Ovary (tissue), 9 donors: Measurements from ENCODE around the gene RACGAP1. TPM values are rescaled to one million over a fixed set of nuclear protein-coding genes. Genes with fewer than 3 reads are reported as not detected.
"Not testable (repeated sequence)": the region's sequence is repeated elsewhere in the genome, so short reads cannot be mapped to it uniquely, and the experiment has no call there.

ENCODE experiments used
- DNase-seq, 5 donors: peaks; one replicate each; pipeline ENCODE4 v3.0.0-alpha.2; 2019 to 2020
- H3K27ac ChIP-seq, 2 donors: fragments of 200-600 bp; one replicate each; pipeline versions ENCODE4 v1.5.1 to v1.8.0; 2019 to 2022
- H3K27me3 ChIP-seq: fragments of 200-600 bp; one replicate; pipeline ENCODE4 v1.8.0; 2022
- H3K36me3 ChIP-seq: fragments of 200-600 bp; sonication (generic); one replicate; pipeline ENCODE4 v1.5.1; 2019
- H3K4me1 ChIP-seq: one replicate; pipeline ENCODE4 v1.8.1; 2013; ENCODE audit warnings: mild to moderate bottlenecking, moderate library complexity; ENCODE audit not compliant: insufficient read depth
- H3K4me3 ChIP-seq: fragments of 200-600 bp; sonication (generic); one replicate; pipeline ENCODE4 v1.5.1; 2017
- H3K9me3 ChIP-seq, 2 donors: fragments of 200-600 bp in 1 of 2; sonication (generic) in 1 of 2; one replicate each; pipeline versions ENCODE4 v1.5.1 to v1.8.1; 2013 to 2019; ENCODE audit warnings: mild to moderate bottlenecking in 1 of 2, moderate library complexity in 1 of 2
- EP300 ChIP-seq: sonication (generic); formaldehyde crosslinking; IDR thresholded peaks from one replicate; pipeline ENCODE4 v1.6.1; 2017; ENCODE audit warnings: antibody characterized with exemption
- POLR2A ChIP-seq: fragments of 450-650 bp; IDR thresholded peaks from one replicate; pipeline ENCODE4 v1.6.1; 2017; ENCODE audit warnings: antibody characterized with exemption, mild to moderate bottlenecking, moderate library complexity
- WGBS, 3 donors: extraction: QIAGEN DNeasy Blood & Tissue Kit in 1 of 3; methylation state at CpG; one replicate each; pipeline versions ENCODE4 v1.1.5 to v1.1.7; 2013 to 2017; 5-methylcytosine and 5-hydroxymethylcytosine counted together
- intact Hi-C, 4 donors: fragments of 100-400 bp; cut with DNase I; formaldehyde crosslinking; loops; one replicate each; pipeline versions ENCODE4 v1.11.0 to v1.15.1; 2022 to 2023
- polyA plus RNA-seq, 2 donors: library from polyadenylated mRNA; stranded (reverse); fragments of 200-250 nt in 1 of 2; fragments of 350-450 nt in 1 of 2; fragmentation: Illumina TruSeq in 1 of 2; extraction: RNeasy Lipid Tissue Mini Kit (QIAGEN cat#74804) in 1 of 2; gene quantifications; one replicate each; pipeline ENCODE4 v1.2.3, GENCODE V29; 2013 to 2014
- total RNA-seq, 7 donors: library from RNA; depleted of rRNA in 2 of 7; stranded (reverse); fragments of >200 nt in 2 of 7; fragmentation: NEBNext Ultra II Directional in 3 of 7; extraction: Animal tissue kit (Norgen Biotek cat#: 25700) in 3 of 7; gene quantifications; one replicate each; pipeline versions ENCODE4 v1.1.0 to v1.2.4, GENCODE V29; 2016 to 2023
- TF ChIP-seq, protein P1 (sequence below), 3 donors: fragments of 450-650 bp in 2 of 3; fragments of 200-600 bp in 1 of 3; IDR thresholded peaks; one replicate each; pipeline versions ENCODE4 v1.5.1 to v1.8.0; 2016 to 2022; ENCODE audit warnings: antibody characterized with exemption in 3 of 3, mild to moderate bottlenecking in 1 of 3
- donor health status: DM: no; HTN: no; CAD: no; lungs with moderate emphysema.
- donor health status: DM: no; HTN: no; CAD: no.
- donor health status: Bipolar disorder and iron deficiency.
- donor health status: DM: yes; HTN: yes; CAD: no.
- donor health status: DM: no; HTN: no; CAD: no.
- donor health status: DM: yes; HTN: yes; CAD: no.

The RACGAP1 gene
- total and polyA plus RNA-seq, 9 donors = 2.1 to 10.8 (median 3.8) TPM

DNA sequence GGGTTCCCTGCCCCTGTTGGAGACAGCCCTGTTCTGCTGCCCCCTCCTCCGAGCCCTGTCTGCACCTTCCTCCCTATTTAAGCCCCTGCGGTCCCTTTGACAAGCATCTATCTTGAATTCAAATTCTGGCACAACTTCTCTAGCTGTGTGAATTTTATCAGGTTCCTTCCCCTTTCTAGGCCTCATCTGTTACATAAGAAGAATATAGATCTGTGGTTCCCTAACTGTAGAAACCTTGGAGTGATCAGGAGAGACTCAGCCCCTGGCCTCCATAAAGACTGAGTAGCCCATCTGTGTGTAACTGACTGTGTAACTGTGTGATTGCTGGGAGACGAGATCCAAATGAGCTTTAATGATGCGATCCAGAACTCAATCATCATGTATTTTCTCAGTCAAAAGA lies 13.0 kb upstream of the RACGAP1 start:
- Histone ChIP-seq H3K4me3 (no peak overlapping the region), H3K27ac (no peak overlapping the region), H3K4me1 (no peaks in the 10 kb centered on the region), H3K36me3 (no peaks in the 10 kb centered on the region), H3K27me3 (no peaks in the 10 kb centered on the region), H3K9me3 (no peaks in the 10 kb centered on the region)
- intact Hi-C loops = no loop called here
- DNase-seq = no peak
- 87 to 93% (median 87%) methylated on average over 4 of the region's 4 CpGs for WGBS, 3 donors
- TF ChIP-seq POLR2A = no peak
- no peak for TF ChIP-seq EP300
- TF ChIP-seq, protein P1, sequence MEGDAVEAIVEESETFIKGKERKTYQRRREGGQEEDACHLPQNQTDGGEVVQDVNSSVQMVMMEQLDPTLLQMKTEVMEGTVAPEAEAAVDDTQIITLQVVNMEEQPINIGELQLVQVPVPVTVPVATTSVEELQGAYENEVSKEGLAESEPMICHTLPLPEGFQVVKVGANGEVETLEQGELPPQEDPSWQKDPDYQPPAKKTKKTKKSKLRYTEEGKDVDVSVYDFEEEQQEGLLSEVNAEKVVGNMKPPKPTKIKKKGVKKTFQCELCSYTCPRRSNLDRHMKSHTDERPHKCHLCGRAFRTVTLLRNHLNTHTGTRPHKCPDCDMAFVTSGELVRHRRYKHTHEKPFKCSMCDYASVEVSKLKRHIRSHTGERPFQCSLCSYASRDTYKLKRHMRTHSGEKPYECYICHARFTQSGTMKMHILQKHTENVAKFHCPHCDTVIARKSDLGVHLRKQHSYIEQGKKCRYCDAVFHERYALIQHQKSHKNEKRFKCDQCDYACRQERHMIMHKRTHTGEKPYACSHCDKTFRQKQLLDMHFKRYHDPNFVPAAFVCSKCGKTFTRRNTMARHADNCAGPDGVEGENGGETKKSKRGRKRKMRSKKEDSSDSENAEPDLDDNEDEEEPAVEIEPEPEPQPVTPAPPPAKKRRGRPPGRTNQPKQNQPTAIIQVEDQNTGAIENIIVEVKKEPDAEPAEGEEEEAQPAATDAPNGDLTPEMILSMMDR (IDR thresholded peaks at IDR 0.05) = no peak

DNA sequence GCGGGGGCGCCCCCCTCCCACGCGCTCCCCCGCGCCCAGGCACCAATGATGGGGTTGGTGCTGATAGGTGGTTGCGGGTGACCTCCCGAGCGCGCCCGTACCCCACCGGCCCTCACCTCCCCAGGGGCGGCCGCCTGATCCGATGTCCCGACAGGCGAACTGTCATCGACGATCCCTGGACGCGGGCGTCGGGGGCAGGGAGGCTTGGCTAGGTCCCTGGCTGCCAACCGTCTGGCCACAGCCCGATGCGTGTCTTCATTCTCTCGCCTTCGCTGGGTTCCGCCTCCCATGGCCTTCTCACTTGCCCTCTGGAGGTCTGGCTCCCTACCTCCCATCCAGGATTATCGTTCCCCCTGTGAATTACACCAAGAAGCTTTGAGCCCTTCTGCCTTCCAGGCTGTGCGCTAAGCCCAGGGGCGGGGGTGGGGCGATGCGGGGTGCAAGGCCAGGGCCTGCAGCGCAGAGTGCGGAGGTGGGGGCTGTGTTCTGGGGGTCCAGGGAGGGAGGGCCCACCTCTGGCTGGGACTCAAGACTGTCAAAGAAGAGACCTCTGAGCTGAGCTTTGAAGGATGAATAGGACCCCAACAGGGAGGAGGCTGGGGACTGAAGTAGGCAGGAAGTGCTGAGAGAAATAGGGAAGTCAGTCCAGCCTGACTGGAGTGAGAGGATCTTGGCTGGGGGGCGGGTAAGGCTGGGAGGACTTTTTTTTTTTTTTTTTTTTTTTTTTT lies 7.7 kb upstream of the RACGAP1 start:
- Histone ChIP-seq H3K27ac (no peak overlapping the region), H3K9me3 (no peaks in the 10 kb centered on the region), H3K36me3 (no peaks in the 10 kb centered on the region), H3K4me1 (peaks cover 1% of the 10 kb centered on the region), H3K4me3 (no peak overlapping the region), H3K27me3 (no peaks in the 10 kb centered on the region)
- intact Hi-C loops = no loop called here
- TF ChIP-seq EP300 = no peak
- TF ChIP-seq POLR2A = no peak
- TF ChIP-seq, protein P1 (IDR thresholded peaks at IDR 0.05) = no peak
- DNase-seq = no peak
- whole genome bisulfite sequencing, 3 donors = 5 to 16% (median 16%) methylated on average over 18 to 37 of the region's 37 CpGs

DNA sequence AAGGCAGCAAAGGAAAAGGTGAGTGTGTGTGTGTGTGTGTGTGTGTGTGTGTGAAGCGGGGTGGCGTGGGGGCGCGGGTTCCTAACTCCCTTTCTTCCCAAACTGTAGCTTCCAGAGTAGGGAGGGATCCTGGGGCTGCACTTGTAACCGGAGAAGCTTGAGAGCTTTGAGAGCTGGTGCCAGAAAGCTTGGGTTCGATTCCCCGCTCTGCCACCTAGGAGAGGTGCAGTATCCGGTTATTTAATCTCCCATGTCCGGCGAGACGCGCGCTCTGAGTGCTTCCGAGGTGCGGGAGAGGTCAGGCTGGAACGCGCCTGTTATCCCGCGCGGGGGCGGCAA lies 7.2 kb upstream of the RACGAP1 start:
- intact Hi-C loops = no loop called here
- WGBS, 3 donors = 15 to 24% (median 24%) methylated on average over 17 to 21 of the region's 21 CpGs
- no peak overlapping the region for H3K4me3 ChIP-seq

DNA sequence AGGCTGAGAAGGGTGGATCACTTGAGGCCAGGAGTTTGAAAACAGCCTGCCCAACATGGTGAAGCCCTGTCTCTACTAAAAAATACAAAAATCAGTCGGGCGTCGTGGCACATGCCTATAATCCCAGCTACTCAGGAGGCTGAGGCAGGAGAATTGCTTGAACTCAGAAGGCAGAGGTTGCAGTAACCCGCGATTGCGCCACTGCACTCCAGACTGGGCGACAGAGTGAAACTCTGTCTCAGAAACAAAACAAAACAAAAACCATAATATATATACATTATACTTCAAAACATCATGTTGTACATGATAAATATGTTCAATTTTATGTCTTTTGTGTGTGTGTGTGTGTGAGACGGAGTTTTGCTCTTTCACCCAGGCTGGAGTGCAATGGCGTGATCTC lies 5.2 kb upstream of the RACGAP1 start:
- intact Hi-C loops, DNase-seq, H3K27me3 ChIP-seq, H3K4me1 ChIP-seq, H3K27ac ChIP-seq, H3K9me3 ChIP-seq, H3K4me3 ChIP-seq, H3K36me3 ChIP-seq: not testable (repeated sequence)
- WGBS, 3 donors = 81 to 90% (median 85%) methylated on average over 9 of the region's 9 CpGs

More for the DNA sequence above, 7.2 kb upstream of the RACGAP1 start:
- H3K27ac ChIP-seq = no peak overlapping the region
- no peaks in the 10 kb centered on the region for H3K27me3 ChIP-seq
- no peaks in the 10 kb centered on the region for H3K9me3 ChIP-seq
- TF ChIP-seq, protein P1 (IDR thresholded peaks at IDR 0.05) = no peak
- TF ChIP-seq EP300 (no peak), POLR2A (no peak)
- DNase-seq = no peak
- peaks cover 1% of the 10 kb centered on the region for H3K4me1 ChIP-seq
- no peaks in the 10 kb centered on the region for H3K36me3 ChIP-seq

DNA sequence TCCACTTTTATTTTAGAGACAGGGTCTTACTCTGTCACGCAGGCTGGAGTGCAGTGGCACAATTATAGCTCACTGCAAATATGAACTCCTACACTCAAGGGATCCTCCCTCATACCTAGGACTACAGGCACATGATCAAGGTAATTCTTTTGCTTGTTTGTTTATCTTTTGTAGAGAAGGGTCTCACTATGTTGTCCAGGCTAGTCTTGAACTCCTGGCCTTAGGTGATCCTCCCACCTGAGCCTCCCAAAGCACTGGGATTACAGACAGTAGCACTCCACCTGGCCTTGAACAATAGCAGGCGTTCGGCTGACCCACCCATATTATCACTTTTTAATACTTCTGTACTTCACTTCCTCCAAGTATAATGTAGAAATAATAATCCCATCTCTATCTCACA lies 1.4 kb upstream of the RACGAP1 start:
- intact Hi-C loops = no loop called here
- Histone ChIP-seq H3K36me3 (no peaks in the 10 kb centered on the region), H3K9me3 (no peaks in the 10 kb centered on the region), H3K27ac (no peak overlapping the region), H3K4me3 (no peak overlapping the region), H3K27me3 (no peaks in the 10 kb centered on the region), H3K4me1 (no peaks in the 10 kb centered on the region)
- no peak for DNase-seq
- TF ChIP-seq EP300 = no peak
- TF ChIP-seq, protein P1 (IDR thresholded peaks at IDR 0.05) = no peak
- no peak for TF ChIP-seq POLR2A
- WGBS, 3 donors = 69 to 81% (median 74%) methylated on average over 3 of the region's 3 CpGs
